Endothelial cell of umbilical vein (primary cell): ENCODE data around the gene LHPP.

Source experiments
- CTCF ChIP-seq, 2 donors: IDR thresholded peaks; 1 replicate in 1 of 2; 2 replicates in 1 of 2; pipeline ENCODE4 v1.5.1; 2011; ENCODE audit warnings: low read length in 2 of 2, mild to moderate bottlenecking in 2 of 2, moderate library complexity in 2 of 2, control low read depth in 1 of 2, inconsistent platforms in 1 of 2, low read depth in 1 of 2; ENCODE audit not compliant: insufficient read depth in 1 of 2; ENCODE audit errors: extremely low read depth in 1 of 2
- EZH2 ChIP-seq: IDR thresholded peaks from 2 replicates; pipeline ENCODE4 v1.6.1; 2012; ENCODE audit warnings: borderline replicate concordance, low read depth, mild to moderate bottlenecking, moderate library complexity, low read length, inconsistent platforms; ENCODE audit not compliant: severe bottlenecking
- FOS ChIP-seq: IDR thresholded peaks from 2 replicates; pipeline ENCODE4 v1.6.1; 2011; ENCODE audit warnings: mild to moderate bottlenecking, low read length, moderate library complexity, borderline replicate concordance; ENCODE audit not compliant: insufficient read depth
- JUN ChIP-seq: IDR thresholded peaks from 2 replicates; pipeline ENCODE4 v1.6.1; 2011; ENCODE audit warnings: borderline replicate concordance, low read depth; ENCODE audit not compliant: insufficient read length, insufficient read depth
- MAX ChIP-seq: IDR thresholded peaks from 2 replicates; pipeline ENCODE4 v1.6.1; 2011; ENCODE audit not compliant: insufficient read depth, insufficient read length
- POLR2A ChIP-seq: IDR thresholded peaks from 2 replicates; pipeline ENCODE4 v1.6.1; 2012; ENCODE audit warnings: low read depth, mild to moderate bottlenecking, control low read depth, low read length
- POLR2AphosphoS5 ChIP-seq: IDR thresholded peaks from 2 replicates; pipeline ENCODE4 v1.6.1; 2012; ENCODE audit warnings: low read depth, mild to moderate bottlenecking, control low read depth, low read length, moderate library complexity; ENCODE audit not compliant: insufficient read depth

DNA sequence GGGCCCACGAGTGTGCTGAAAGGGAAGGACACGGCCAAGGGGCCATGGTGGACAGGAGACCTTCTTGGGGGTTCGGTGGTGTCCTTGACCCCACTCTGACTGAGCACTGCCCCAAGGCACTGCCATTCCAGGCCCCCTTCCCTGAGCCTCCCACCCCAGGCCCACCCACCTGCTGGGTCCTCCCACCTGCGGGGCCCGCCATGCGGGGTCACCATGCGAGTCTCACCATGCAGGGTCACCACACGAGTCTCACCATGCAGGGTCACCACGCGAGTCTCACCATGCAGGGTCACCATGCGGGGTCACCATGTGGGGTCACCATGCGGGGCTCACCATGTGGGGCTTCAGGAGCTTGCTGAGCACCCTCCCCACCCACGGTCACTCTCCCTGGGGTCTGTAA lies 76.3 kb downstream of the LHPP start:
- TF ChIP-seq CTCF (IDR thresholded peaks at IDR 0.05; ENCODE audit: extremely low read depth in 1 of 2, insufficient read depth in 1 of 2, low read depth in 1 of 2, low read length in 2 of 2) (no peak), EZH2 (no peak), POLR2A (no peak), POLR2AphosphoS5 (no peak), FOS (no peak), JUN (no peak), MAX (no peak)
